Measurements from ENCODE around the gene UTY.

UTY gene

GRCh38 chrY:13398876-13399275 is 81.0 kb downstream of the UTY start:
- no peaks in the 10 kb centered on the region for H3K36me3 ChIP-seq (ENCODE audit: control insufficient read depth, insufficient read depth, low read length)
- H3K27me3 ChIP-seq (ENCODE audit: control insufficient read depth, insufficient read depth, low read length) = no peaks in the 10 kb centered on the region
- no peaks in the 10 kb centered on the region for H3K4me1 ChIP-seq (ENCODE audit: control insufficient read depth, insufficient read depth, low read length)
- no peak overlapping the region for H3K9ac ChIP-seq (ENCODE audit: low read length)
- H3K4me3 ChIP-seq (ENCODE audit: low read depth, low read length) = no peak overlapping the region
- H3K27ac ChIP-seq (ENCODE audit: low read depth, low read length) = no peak overlapping the region
- H3K9me3 ChIP-seq (ENCODE audit: control insufficient read depth, insufficient read depth, low read depth, low read length) = no peaks in the 10 kb centered on the region

- Histone ChIP-seq H3K9ac (ENCODE audit: low read length) (no peak overlapping the region), H3K27ac (ENCODE audit: low read depth, low read length) (no peak overlapping the region)
Measured at GRCh38 chrY:13381110-13381683, 98.6 kb downstream of the UTY start.

GRCh38 chrY:13370868-13371800 is 108.7 kb downstream of the UTY start:
- H3K4me3 ChIP-seq (ENCODE audit: low read depth, low read length) = no peak overlapping the region
- H3K9me3 ChIP-seq (ENCODE audit: control insufficient read depth, insufficient read depth, low read depth, low read length) = no peaks in the 10 kb centered on the region
- no peaks in the 10 kb centered on the region for H3K4me1 ChIP-seq (ENCODE audit: control insufficient read depth, insufficient read depth, low read length)
- no peak overlapping the region for H3K9ac ChIP-seq (ENCODE audit: low read length)
- H3K36me3 ChIP-seq (ENCODE audit: control insufficient read depth, insufficient read depth, low read length) = no peaks in the 10 kb centered on the region
- no peaks in the 10 kb centered on the region for H3K27me3 ChIP-seq (ENCODE audit: control insufficient read depth, insufficient read depth, low read length)
- no peak overlapping the region for H3K27ac ChIP-seq (ENCODE audit: low read depth, low read length)

More at GRCh38 chrY:13381110-13381683, 98.6 kb downstream of the UTY start:
- Histone ChIP-seq H3K9me3 (ENCODE audit: control insufficient read depth, insufficient read depth, low read depth, low read length) (no peaks in the 10 kb centered on the region), H3K4me1 (ENCODE audit: control insufficient read depth, insufficient read depth, low read length) (no peaks in the 10 kb centered on the region), H3K36me3 (ENCODE audit: control insufficient read depth, insufficient read depth, low read length) (no peaks in the 10 kb centered on the region), H3K4me3 (ENCODE audit: low read depth, low read length) (no peak overlapping the region), H3K27me3 (ENCODE audit: control insufficient read depth, insufficient read depth, low read length) (no peaks in the 10 kb centered on the region)

GRCh38 chrY:13370245-13370644 is 109.6 kb downstream of the UTY start:
- Histone ChIP-seq H3K4me1 (ENCODE audit: control insufficient read depth, insufficient read depth, low read length) (no peaks in the 10 kb centered on the region), H3K9me3 (ENCODE audit: control insufficient read depth, insufficient read depth, low read depth, low read length) (no peaks in the 10 kb centered on the region), H3K27me3 (ENCODE audit: control insufficient read depth, insufficient read depth, low read length) (no peaks in the 10 kb centered on the region), H3K9ac (ENCODE audit: low read length) (no peak overlapping the region), H3K27ac (ENCODE audit: low read depth, low read length) (no peak overlapping the region), H3K4me3 (ENCODE audit: low read depth, low read length) (no peak overlapping the region), H3K36me3 (ENCODE audit: control insufficient read depth, insufficient read depth, low read length) (no peaks in the 10 kb centered on the region)

- Histone ChIP-seq H3K9me3 (ENCODE audit: control insufficient read depth, insufficient read depth, low read depth, low read length) (no peaks in the 10 kb centered on the region), H3K4me3 (ENCODE audit: low read depth, low read length) (no peak overlapping the region), H3K27me3 (ENCODE audit: control insufficient read depth, insufficient read depth, low read length) (no peaks in the 10 kb centered on the region), H3K27ac (ENCODE audit: low read depth, low read length) (no peak overlapping the region), H3K9ac (ENCODE audit: low read length) (no peak overlapping the region), H3K36me3 (ENCODE audit: control insufficient read depth, insufficient read depth, low read length) (no peaks in the 10 kb centered on the region), H3K4me1 (ENCODE audit: control insufficient read depth, insufficient read depth, low read length) (no peaks in the 10 kb centered on the region)
Measured at GRCh38 chrY:13368513-13368845, 111.4 kb downstream of the UTY start.

- no peak overlapping the region for H3K9ac ChIP-seq (ENCODE audit: low read length)
- H3K4me3 ChIP-seq (ENCODE audit: low read depth, low read length) = no peak overlapping the region
- no peak overlapping the region for H3K27ac ChIP-seq (ENCODE audit: low read depth, low read length)
- H3K4me1 ChIP-seq (ENCODE audit: control insufficient read depth, insufficient read depth, low read length) = no peaks in the 10 kb centered on the region
- no peaks in the 10 kb centered on the region for H3K9me3 ChIP-seq (ENCODE audit: control insufficient read depth, insufficient read depth, low read depth, low read length)
- no peaks in the 10 kb centered on the region for H3K36me3 ChIP-seq (ENCODE audit: control insufficient read depth, insufficient read depth, low read length)
- H3K27me3 ChIP-seq (ENCODE audit: control insufficient read depth, insufficient read depth, low read length) = no peaks in the 10 kb centered on the region
Measured at GRCh38 chrY:13363641-13364040, 116.2 kb downstream of the UTY start.

- Histone ChIP-seq H3K4me3 (ENCODE audit: low read depth, low read length) (no peak overlapping the region), H3K9me3 (ENCODE audit: control insufficient read depth, insufficient read depth, low read depth, low read length) (no peaks in the 10 kb centered on the region), H3K27ac (ENCODE audit: low read depth, low read length) (no peak overlapping the region)
Measured at GRCh38 chrY:13362662-13363061, 117.2 kb downstream of the UTY start.

GRCh38 chrY:13361656-13362636 is 117.9 kb downstream of the UTY start:
- H3K4me1 ChIP-seq (ENCODE audit: control insufficient read depth, insufficient read depth, low read length) = no peaks in the 10 kb centered on the region
- H3K9ac ChIP-seq (ENCODE audit: low read length) = no peak overlapping the region
- no peak overlapping the region for H3K27ac ChIP-seq (ENCODE audit: low read depth, low read length)
- no peaks in the 10 kb centered on the region for H3K9me3 ChIP-seq (ENCODE audit: control insufficient read depth, insufficient read depth, low read depth, low read length)
- H3K4me3 ChIP-seq (ENCODE audit: low read depth, low read length) = no peak overlapping the region
- no peaks in the 10 kb centered on the region for H3K36me3 ChIP-seq (ENCODE audit: control insufficient read depth, insufficient read depth, low read length)
- H3K27me3 ChIP-seq (ENCODE audit: control insufficient read depth, insufficient read depth, low read length) = no peaks in the 10 kb centered on the region

More at GRCh38 chrY:13362662-13363061, 117.2 kb downstream of the UTY start:
- Histone ChIP-seq H3K36me3 (ENCODE audit: control insufficient read depth, insufficient read depth, low read length) (no peaks in the 10 kb centered on the region), H3K9ac (ENCODE audit: low read length) (no peak overlapping the region), H3K4me1 (ENCODE audit: control insufficient read depth, insufficient read depth, low read length) (no peaks in the 10 kb centered on the region), H3K27me3 (ENCODE audit: control insufficient read depth, insufficient read depth, low read length) (no peaks in the 10 kb centered on the region)

GRCh38 chrY:13351443-13351842 is 128.4 kb downstream of the UTY start:
- Histone ChIP-seq H3K9me3 (ENCODE audit: control insufficient read depth, insufficient read depth, low read depth, low read length) (no peaks in the 10 kb centered on the region), H3K27me3 (ENCODE audit: control insufficient read depth, insufficient read depth, low read length) (no peaks in the 10 kb centered on the region), H3K27ac (ENCODE audit: low read depth, low read length) (no peak overlapping the region), H3K4me3 (ENCODE audit: low read depth, low read length) (no peak overlapping the region), H3K4me1 (ENCODE audit: control insufficient read depth, insufficient read depth, low read length) (no peaks in the 10 kb centered on the region), H3K9ac (ENCODE audit: low read length) (no peak overlapping the region), H3K36me3 (ENCODE audit: control insufficient read depth, insufficient read depth, low read length) (no peaks in the 10 kb centered on the region)

GRCh38 chrY:13347106-13347505 is 132.7 kb downstream of the UTY start:
- no peaks in the 10 kb centered on the region for H3K4me1 ChIP-seq (ENCODE audit: control insufficient read depth, insufficient read depth, low read length)
- H3K9ac ChIP-seq (ENCODE audit: low read length) = no peak overlapping the region
- H3K9me3 ChIP-seq (ENCODE audit: control insufficient read depth, insufficient read depth, low read depth, low read length) = no peaks in the 10 kb centered on the region
- no peak overlapping the region for H3K27ac ChIP-seq (ENCODE audit: low read depth, low read length)
- H3K4me3 ChIP-seq (ENCODE audit: low read depth, low read length) = no peak overlapping the region
- no peaks in the 10 kb centered on the region for H3K36me3 ChIP-seq (ENCODE audit: control insufficient read depth, insufficient read depth, low read length)
- no peaks in the 10 kb centered on the region for H3K27me3 ChIP-seq (ENCODE audit: control insufficient read depth, insufficient read depth, low read length)

Data from HUES6 (cell line).